Measurements from ENCODE around the gene TCEA2.

DNA sequence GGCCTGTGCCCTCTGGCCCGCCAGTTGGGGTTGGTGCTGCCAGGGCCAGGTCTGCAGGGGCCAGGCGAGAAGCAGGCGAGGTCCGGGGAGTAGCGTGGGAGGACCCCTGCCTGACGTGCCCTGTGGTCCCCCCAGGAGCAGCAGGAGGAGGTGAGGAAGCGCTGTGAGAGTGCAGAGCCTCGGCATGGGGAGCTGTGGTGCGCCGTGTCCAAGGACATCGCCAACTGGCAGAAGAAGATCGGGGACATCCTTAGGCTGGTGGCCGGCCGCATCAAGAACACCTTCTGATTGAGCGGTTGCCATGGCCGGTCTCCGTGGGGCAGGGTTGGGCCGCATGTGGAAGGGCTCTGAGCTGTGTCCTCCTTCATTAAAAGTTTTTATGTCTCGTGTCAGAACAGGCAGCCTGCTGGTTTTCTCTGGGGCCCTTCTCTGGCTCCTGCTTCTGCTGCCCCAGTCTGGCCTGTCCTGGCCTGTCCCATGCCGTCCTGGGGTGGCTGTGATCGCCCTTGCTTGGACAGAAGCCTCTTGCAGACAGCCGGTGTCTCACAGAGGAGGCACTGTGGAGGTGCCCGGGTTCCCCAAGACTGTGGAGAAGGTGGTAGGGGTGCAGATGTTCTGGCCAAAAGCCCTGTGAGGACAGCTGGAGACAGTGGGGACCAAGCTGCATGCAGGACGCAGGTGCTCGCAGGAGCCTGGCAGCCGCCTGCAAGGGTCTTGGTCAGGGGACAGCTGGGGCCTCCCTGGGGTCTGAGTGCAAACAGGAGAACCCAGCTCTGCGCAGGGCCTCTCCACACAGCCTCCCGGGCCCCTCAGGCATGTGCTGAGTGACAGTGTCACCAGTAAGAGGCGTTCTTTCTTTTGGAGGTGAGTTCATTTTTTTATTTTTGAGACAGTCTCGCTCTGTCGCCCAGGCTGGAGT lies 30.0 kb upstream of the TCEA2 start:
- TF ChIP-seq, protein P1, sequence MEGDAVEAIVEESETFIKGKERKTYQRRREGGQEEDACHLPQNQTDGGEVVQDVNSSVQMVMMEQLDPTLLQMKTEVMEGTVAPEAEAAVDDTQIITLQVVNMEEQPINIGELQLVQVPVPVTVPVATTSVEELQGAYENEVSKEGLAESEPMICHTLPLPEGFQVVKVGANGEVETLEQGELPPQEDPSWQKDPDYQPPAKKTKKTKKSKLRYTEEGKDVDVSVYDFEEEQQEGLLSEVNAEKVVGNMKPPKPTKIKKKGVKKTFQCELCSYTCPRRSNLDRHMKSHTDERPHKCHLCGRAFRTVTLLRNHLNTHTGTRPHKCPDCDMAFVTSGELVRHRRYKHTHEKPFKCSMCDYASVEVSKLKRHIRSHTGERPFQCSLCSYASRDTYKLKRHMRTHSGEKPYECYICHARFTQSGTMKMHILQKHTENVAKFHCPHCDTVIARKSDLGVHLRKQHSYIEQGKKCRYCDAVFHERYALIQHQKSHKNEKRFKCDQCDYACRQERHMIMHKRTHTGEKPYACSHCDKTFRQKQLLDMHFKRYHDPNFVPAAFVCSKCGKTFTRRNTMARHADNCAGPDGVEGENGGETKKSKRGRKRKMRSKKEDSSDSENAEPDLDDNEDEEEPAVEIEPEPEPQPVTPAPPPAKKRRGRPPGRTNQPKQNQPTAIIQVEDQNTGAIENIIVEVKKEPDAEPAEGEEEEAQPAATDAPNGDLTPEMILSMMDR (IDR thresholded peaks at IDR 0.05): no peak
- no peak for TF ChIP-seq POLR2A (IDR thresholded peaks at IDR 0.05)
